HG03139 (cell line): ENCODE measurements around the gene CDPF1.

Source experiments
- ATAC-seq: cut with Tn5 transposase; IDR thresholded peaks from one replicate; pipeline ENCODE4 v1.9.1; 2021; ENCODE audit not compliant: unreplicated experiment

CDPF1 gene, protein sequence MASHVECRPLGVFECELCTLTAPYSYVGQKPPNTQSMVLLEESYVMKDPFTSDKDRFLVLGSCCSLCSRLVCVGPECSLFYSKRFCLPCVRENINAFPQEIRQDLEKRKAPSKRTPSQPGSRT

DNA sequence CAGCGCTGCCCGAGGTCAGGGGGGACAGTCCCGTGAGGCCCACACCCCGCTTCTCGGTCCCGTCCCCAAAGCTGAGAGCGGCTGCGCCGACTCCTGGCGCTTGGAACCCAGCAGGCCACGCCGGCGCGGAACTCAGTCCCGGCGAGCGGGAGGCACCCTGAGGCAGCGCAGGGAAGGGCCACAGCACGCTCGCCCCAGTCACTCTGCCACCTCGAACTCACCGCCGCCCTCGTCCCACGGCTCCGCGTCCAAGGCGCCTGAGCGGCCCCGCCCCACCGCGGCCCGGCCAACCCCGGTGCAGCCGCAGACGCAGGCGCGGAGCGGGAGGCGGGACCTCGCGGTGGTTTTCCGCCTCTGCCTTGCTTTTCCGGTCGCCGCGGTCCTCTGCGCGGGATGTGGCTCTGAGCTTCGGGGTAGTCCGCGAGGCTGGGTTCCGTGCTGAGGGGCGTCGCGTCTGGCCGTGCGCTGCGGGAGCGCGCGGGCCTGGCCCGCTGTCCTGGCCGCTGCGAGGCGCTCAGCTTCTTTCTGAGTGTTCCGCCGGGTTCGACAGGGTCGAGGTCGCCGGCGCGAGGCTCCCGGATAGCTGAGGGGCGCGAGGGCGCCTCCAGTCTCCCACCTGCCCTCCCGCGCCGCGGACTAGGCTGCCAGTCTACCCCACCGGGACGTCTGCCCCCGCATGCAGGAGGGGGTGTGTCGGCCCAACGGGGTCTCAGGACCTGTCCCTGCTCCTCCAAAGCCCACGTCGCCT lies at the start of gene CDPF1:
CDPF1 (minus strand) TSS at position 259 of the 748 bp plus-strand sequence. CDS start 2,009 bp downstream, outside the sequence.
- peak; percentile 80 for ATAC-seq

DNA sequence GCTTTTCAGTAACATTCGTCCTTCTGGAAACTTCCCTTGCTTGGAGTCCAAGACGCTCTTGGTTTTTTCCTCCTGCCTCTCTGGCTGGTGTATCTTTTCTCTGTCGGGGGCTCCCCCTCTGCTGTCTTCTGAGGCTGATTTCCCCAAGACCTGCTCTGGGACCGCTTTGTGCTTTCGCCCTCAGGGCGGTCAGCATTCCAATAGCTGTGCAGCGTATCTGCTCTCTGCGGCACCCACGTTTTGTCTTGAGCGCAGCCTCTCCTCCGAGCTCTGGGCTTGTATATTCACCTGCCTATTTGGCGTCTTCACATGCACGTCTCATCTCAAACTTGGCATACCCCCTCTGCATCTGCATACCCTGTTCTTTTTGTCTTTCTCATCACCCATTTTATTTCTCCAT lies 49.0 kb upstream of the CDPF1 start:
- no peak for ATAC-seq

DNA sequence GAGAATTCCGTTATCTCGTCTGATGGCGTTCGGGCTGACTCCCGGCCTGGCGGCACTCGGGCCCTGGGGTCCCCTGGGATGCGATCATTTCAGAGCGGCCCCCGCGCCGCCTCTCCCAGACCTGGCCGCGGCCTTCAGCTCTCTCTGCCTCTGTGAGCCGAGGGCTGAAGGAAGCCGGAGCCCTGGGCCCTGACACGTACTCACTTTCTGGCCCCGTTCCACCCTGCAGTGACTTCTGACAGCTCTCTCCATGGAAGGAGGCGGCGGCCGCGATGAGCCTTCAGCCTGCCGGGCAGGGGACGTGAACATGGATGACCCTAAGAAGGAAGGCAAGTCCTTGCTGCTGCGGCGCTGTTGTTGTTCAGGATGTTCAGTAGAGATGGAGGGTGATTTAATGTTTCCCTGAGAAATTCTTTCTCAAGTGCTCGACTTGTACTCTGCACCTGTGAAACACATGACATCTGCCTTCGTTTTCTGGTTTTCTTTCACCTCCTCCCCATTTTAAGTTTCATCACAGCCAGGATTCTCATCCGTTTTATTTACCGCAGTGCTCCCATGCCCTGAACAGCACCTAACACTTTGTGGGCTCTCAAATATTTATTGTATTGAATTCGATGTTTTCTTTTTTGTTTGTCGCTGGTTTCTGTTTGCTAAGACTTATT lies 47.2 kb upstream of the CDPF1 start:
- no peak for ATAC-seq

DNA sequence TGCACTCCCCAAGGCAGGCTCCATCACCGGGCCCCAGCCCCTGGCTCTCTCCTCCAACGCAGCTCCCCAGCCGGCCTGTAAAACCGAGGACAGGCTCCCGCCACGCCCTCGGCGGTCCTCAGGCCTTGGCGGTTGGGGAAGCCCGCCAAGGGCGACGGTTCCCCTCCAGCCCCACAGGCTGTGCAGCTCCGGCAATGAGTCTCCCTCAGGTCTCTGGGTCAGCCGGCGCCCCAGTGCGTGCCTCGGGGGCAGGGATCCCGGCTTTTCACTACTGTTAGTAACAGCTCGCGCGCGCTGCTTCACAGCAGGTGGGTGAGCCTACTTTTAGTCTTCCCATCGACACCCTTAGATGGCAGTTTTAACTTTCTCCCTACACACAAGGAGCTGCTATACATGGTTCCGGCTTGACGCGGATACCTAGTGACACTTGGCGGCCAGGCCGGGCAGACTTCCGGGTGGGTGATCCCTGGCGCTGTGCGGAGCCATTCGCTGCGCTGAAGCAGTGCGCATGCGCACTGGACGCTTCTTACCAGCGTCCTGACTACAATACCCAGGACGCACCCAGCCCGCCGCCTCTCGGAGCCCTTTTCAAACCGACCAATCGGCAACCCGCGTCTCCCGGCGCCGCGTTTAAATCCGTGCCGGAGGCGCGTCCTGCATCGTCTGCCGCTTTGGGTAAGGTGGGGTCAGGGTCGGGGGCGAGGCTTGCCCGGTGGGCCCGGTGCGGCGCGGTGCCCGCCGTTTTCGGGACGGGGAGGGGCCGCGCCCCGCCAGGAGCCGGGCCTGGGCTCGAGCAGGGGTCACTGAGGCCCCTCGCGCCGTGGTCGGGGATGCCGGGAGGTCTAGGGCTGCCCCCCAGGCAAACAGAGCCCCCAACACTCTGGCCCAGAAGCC lies 46.4 kb upstream of the CDPF1 start, which contains the start of gene GTSE1:
GTSE1 (plus strand) TSS at position 614 of the 894 bp plus-strand sequence. CDS start 531 bp downstream, outside the sequence.
- peak; percentile 86 for ATAC-seq

DNA sequence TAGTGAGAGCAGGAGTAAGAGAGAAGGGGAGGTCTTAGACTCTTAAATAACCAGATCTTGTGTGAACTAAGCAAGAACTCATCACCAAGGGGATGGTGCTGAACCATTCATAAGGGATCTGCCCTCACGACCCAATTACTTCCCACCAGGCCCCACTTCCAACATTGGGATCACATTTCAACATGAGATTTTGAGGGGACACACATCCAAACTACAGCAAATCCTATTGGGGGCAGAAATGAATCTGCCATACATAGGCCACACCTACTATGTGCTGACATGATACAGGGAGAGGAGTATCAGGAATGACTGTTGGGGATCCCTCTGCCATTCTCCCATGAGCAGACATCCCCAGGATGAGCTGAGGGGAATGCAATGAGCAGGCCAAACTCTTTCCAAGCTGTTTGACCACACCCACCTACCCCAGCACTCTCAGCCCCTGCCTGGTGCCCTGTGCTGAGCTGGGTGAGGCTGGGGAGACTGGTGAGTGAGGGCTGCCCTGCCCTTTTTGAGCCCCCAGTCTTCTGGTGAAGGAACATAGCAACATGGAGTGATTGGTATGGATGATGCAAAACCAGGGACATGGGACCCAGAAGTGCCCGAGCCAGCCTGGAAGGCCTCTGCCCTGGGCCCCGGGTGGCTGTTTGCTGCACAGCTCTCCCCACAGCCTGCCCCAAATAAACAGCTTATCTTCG lies 45.3 kb upstream of the CDPF1 start:
- no peak for ATAC-seq

DNA sequence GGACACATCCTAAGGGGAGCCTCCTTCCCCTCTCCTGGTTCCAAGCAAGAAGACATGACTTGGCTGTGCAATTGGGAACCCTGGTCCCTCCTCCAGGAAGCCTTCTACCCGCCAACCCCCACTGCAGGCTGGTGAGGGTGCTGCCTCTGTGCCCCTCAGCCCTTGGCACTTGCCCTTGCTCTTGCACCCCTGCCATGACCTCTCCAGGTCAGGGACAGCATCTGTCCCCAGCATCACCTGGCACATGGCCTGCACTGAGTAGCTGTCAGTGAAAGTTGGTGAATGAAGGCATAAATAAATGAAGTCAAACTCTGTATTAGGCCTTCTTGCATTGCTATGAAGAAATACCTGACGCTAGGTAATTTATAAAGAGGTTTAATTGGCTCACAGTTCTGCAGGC lies 44.7 kb upstream of the CDPF1 start:
- no peak for ATAC-seq

DNA sequence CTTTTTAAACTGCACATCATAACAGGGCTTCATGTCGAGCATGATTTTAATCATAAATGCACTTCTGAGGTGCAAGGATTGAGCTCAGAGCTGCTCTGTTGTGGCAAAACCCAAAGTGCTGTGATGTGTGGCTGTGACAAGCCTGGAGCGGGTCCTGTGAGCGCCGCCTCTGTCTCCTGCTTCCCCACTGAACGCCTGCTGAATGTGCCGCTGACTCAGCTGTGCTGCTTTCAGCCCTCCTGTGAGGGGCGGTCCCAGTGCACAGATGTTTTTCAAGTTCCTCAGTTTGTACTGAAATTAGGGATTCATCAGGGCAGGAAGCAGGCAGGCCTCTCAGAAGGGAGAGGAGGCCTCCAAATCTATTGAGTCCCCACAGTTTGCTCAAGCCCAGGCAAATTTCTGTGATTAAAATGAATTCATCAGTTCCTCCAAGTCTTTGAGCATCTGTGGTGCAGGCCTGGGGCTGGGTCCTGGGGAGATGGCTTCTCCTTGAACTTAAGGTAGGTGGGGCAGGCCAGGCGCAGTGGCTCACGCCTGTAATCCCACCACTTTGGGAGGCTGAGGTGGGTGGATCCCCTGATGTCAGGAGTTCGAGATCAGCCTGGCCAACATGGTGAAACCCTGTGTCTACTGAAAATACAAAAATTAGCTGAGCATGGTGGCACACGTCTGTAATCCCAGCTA lies 43.6 kb upstream of the CDPF1 start:
- no peak for ATAC-seq

DNA sequence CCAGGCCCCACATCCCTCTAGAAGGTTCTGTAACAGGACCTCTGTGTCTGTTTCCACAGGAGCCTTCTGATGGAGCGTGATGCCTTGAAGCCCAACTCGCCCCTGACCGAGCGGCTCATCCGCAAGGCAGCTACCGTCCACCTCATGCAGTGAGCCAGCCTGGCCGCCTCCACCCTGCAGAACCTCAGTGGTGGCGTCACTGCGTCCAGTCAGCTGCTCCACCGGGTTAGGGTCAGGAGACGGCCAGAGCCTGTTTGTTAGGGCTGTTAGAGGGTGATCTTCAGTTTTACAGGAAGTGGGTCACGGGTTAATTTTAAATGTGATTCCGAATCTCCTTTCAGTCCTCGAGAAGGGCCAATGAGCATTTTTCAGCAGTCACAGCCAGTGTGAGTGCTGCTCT lies 42.6 kb upstream of the CDPF1 start:
- no peak for ATAC-seq

DNA sequence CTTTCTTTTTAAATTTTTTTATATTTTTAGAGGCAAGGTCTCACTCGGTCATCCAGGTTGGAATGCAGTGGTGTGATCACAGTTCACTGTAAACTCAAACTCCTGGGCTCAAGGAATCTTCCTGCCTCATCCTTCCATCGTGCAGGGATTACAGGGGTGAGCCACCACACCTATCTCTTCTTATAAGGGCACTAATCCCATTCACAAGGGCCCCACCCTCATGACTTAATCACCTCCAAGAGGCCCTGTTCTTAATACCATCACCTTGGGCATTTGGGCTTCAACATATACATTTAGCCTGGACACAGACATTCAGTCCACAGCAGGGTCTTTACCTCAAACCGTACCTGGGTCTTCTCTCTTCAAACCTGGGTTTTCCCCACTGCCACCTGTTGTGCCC lies 42.1 kb upstream of the CDPF1 start:
- no peak for ATAC-seq

DNA sequence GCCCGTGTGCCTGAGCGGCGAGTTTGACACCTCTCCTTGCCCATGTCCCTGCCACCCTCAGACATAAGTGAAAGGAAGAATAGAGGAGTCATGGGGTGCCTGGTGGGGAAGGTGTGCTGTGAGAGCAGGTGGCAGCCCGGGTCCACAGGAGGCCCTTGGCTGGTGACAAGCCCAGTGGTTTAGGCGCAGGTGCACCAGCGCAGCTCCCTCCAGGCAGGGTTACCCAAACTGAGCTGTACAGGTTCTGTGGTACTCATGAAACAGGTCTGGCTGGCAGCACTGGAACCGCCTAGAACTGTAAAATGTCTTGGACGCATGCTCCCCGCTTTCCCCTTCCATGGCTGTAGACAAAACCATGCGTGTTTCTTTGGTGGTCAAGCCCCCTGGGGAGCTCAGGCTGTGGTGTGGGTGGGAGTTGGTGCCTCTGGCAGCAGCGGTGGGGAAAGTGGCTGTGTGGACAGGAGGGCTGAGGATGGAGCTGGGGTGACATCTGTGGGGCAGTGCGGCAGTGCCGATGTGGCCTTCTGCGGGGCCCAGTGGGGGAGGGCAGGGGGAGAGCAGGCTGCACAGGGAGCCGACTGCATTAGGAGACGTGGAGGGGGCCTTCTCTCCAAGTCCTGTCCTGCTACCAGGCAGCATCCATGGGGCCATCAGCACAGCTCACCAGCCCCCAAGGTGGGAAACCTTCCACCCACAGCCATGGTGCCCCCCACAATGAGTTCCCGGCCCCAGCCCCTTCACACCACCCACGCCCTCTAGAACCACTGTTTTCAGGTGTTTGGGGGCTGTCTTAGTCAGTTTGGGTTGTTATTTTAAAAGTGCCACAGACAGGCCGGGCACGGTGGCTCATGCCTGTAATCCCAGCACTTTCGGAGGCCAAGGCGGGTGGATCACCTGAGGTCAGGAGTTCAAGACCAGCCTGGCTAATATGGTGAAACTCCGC lies 41.0 kb upstream of the CDPF1 start:
- ATAC-seq: no peak

DNA sequence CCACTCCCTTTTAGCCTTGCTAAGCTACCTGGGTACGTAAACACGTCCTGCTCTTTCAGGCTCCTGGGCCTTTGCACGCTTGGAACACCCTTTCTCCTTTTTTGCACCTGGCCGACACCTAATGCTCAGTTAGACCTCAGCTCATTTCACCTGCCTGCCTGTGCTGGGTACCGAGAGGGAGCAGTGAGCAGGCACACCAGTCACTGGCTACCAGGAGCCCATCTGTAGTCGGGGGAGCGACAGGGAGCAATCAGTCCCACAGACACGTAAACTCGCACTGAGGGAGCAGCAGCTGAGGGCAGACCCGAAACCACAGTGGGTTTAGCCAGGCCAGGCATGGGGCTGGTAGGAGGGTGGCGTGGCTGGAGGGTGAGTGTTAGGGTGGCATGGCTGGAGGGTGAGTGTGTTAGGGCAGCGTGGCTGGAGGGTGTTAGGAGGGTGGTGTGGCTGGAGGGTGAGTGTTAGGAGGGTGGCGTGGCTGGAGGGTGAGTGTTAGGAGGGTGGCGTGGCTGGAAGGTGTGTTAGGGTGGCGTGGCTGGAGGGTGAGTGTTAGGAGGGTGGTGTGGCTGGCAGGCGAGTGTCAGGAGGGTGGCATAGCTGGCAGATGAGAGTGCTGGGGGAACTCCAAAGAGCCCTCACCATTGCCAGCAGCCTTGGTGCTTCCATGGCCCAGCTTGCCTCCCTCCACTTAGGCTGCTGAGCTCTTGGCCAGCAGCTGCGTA lies 40.2 kb upstream of the CDPF1 start:
- no peak for ATAC-seq

DNA sequence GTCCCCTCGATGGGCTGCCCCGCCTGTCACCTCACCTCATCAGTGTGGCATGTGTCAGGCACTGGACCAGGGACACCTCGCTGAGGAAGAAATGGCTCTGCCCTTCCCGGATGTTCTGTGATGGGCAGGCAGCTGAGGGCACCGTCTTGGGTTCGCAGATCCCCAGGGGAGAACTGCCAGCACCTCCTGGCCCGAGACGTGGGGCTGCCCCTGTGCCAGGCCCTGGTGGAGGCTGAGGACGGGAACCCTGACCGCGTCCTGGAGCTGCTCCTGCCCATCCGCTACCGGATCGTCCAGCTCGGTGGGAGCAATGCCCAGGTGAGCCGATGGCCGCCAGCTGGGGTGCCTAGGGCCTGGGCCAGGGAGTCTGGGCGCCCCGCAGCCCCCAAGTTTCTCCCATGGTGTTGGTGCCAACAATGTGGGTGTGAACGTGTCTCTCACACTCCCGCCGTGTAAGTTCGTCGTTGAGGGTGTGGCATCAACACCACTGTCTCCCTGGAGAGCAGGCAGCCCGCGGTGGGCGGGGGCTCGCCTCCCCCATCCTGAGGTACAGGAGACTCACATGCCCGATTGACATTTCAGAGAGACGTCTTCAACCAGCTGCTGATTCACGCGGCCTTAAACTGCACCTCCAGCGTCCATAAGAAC lies 39.3 kb upstream of the CDPF1 start:
- no peak for ATAC-seq

DNA sequence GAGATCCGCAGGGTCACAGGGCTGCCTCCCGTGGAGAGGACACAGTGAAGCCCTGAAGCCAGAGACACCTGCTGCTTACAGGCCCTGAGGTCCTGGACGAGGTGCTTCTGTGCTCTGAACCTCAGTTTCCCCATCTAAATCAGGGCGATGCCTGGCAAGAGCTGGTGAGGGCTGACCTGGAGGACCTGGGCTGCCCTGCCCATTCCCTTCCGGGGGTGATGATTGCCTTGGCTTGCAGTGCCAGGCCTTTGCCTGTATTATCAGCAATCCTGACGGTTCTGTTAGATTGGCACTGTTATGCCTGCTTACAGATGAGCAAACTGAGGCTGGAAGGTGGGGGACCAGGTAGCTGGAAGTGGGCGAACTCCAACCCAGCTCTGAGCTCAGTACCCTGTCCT lies 38.8 kb upstream of the CDPF1 start:
- no peak for ATAC-seq

DNA sequence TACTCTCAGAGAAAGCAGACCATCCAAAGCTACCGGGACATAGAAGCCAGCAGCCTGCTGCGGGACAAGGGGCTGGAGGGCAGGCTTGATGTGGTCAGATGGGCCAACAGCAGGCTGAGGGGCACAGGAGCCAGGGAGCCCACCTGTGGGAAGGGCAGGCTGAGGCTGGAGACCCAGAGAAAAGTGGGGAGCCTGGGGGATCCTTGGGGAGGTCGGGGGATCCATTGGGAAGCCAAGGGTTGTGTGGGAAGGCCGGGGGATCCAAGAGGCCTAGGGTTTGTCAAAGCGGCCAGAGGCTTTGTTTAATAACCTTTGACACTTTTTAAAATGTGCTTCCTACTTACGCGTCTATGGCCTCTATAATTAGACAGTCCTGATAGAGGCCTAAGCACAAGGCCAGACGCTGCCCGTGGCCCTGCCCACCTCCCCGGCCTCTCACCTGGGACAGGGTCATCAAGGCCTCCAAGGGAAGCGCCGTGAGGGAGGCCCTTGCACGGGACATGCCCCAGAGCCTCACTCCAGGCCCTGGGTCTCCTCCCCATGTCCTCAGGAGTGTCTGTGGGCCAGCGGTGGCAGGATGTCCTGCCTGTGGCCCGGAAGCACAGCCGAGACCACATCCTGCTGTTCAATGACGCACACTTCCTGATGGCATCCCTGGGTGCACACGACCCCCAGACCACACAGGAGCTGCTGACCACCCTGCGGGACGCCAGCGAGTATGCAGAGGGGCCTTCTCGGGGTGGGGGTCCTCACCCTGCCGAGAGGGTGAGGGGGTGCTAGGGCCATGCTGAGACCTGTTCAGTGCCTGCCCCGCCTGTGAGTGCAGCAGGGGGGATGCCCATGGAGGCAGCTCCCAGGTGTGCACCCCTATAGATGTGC lies 38.0 kb upstream of the CDPF1 start:
- no peak for ATAC-seq

DNA sequence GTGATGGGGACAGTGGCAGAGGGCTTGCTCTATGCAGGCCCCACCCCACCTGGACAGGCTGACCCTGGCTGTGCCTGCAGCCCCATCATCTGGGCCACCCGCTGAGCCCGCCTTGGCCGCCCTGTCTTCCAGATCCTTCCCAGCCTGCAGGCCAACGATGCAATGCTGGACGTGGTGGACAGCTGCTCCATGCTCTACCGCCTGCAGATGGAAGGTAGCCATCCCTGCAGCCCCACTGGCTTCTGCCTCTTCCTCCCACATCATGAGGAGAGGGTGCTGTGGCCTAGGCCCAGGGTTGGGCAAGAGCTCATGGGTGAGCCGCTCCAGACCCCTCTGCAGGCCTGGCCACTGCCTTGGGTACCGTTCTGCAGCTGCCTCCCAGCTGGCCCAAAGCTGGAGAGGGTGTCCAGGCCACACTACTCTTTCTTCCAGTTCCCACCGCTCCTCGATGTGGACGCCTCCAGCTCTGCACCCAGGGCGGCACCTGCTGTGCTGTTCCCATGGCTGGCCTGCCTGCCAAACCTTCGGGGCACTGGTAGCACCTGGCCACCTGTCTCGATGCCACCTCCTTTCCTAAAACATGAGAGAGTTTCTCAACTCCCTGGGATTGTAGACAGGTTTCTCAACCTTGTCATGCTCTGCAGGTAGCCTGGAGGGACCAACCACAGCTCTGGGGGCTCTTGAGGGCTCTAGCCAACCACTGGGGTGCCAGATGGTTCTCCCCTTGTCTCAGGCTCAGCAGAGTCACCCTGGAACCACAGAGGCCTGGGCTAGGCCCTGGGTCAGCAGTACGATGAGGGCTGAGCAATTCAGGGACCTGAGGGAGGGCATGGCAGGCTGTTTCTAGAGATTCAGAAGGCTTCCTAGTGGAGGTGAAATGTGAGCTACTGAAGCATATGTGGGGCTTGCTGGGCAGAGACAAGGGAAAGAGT lies 37.1 kb upstream of the CDPF1 start:
- ATAC-seq: no peak

DNA sequence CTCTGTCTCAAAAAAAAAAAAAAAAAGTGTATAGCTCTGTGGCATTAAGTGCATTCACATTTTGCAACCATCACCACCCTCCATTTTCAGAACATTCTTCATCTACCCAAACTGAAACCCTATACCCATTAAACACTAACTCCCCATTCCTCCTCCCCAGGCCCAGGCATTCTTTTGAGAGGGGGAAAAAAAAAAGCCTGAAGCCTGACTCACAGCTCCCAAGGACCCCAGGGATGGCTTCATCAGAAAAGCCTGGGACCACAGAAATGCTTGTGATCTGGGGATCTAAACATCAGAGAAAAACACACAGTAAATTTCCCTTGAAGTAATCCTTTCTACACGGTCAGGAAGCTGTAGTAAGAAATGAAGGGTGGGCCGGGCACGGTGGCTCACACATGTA lies 35.9 kb upstream of the CDPF1 start:
- ATAC-seq: no peak
